Hematopoietic multipotent progenitor cell treated with erythropoietin and hydrocortisone succinate and interleukin-3 and kit ligand, for 4 days (in vitro differentiated cells): Measurements from ENCODE around the gene KLF14.
A peak's percentile ranks its signal among the peaks of the same experiment; 100 is the strongest.
"Not testable (repeated sequence)": the region's sequence is repeated elsewhere in the genome, so short reads cannot be mapped to it uniquely, and the experiment has no call there.

Experiments
- DNase-seq: peaks from one replicate; pipeline ENCODE4 v3.0.0-alpha.2; 2015

The KLF14 gene

GRCh38 chr7:130733931-130734814, at the start of gene KLF14:
KLF14 (minus strand) TSS chr7:130734207; CDS start chr7:130734033, 174 bp downstream.
- peak; percentile 37 for DNase-seq

- DNase-seq: no peak
These were observed 47.3 kb upstream of the KLF14 start for GRCh38 chr7:130781346-130781745.

- DNase-seq: no peak
These were observed 43.4 kb upstream of the KLF14 start for GRCh38 chr7:130777426-130777825.

- not testable (repeated sequence) for DNase-seq
These were observed 38.4 kb upstream of the KLF14 start for GRCh38 chr7:130772456-130772855.

- no peak for DNase-seq
These were observed 34.8 kb upstream of the KLF14 start for GRCh38 chr7:130768854-130769253.

GRCh38 chr7:130764569-130764968, 30.6 kb upstream of the KLF14 start:
- DNase-seq: not testable (repeated sequence)

GRCh38 chr7:130758429-130759056, 24.5 kb upstream of the KLF14 start:
- DNase-seq: peak; percentile 81

- DNase-seq: no peak
These were observed 22.3 kb upstream of the KLF14 start for GRCh38 chr7:130756316-130756715.

GRCh38 chr7:130752424-130752823, 18.4 kb upstream of the KLF14 start:
- no peak for DNase-seq

GRCh38 chr7:130750755-130751154, 16.7 kb upstream of the KLF14 start:
- no peak for DNase-seq

- no peak for DNase-seq
These were observed 14.8 kb upstream of the KLF14 start for GRCh38 chr7:130748531-130749389.

GRCh38 chr7:130741331-130741995, 7.5 kb upstream of the KLF14 start:
- DNase-seq: peak; percentile 29

GRCh38 chr7:130740606-130741005, 6.6 kb upstream of the KLF14 start:
- DNase-seq: no peak

GRCh38 chr7:130736298-130736900, 2.4 kb upstream of the KLF14 start:
- DNase-seq: no peak

- DNase-seq: peak; percentile 29
These were observed 1.1 kb upstream of the KLF14 start for GRCh38 chr7:130734815-130735716.

- DNase-seq: peak; percentile 24
These were observed 752 bp downstream of the KLF14 start for GRCh38 chr7:130732980-130733930.

GRCh38 chr7:130723784-130724183, 10.2 kb downstream of the KLF14 start:
- DNase-seq: no peak

GRCh38 chr7:130721486-130722277, 12.3 kb downstream of the KLF14 start:
- DNase-seq: peak; percentile 77

- peak; percentile 61 for DNase-seq
These were observed 14.5 kb downstream of the KLF14 start for GRCh38 chr7:130719541-130719940.
